IMR-90 (cell line): ENCODE data around the gene IL1RAPL1. TPM values are rescaled to one million over a fixed set of nuclear protein-coding genes. Genes with fewer than 3 reads are reported as not detected.

Experiments
- ATAC-seq: fragments of 200-7000 bp; cut with Tn5 transposase; 2 replicates; pipeline ENCODE4 v1.9.1; 2020; ENCODE audit warnings: low read depth, mild to moderate bottlenecking, moderate library complexity
- BruUV-seq: library from RNA; stranded (reverse); fragments of 400-500 nt; replicated peaks from 2 replicates; lab custom pipeline; 2021; lab: Mats Ljungman, UMichigan
- CTCF ChIA-PET: fragments of 300-600 bp; formaldehyde crosslinking; extraction: SDS; loops from one replicate; lab custom pipeline; 2021; ENCODE audit warnings: antibody characterized with exemption; lab: Yijun Ruan, JAX
- POLR2A ChIA-PET: fragments of 300-600 bp; sonication (Branson Sonifier 250); formaldehyde crosslinking; loops from one replicate; lab custom pipeline; 2022; ENCODE audit warnings: antibody characterized with exemption; ENCODE audit not compliant: unreplicated experiment; lab: Charles Lee
- DNase-seq: peaks from one replicate; pipeline ENCODE4 v3.0.0; 2013
- H2AFZ ChIP-seq: replicated peaks from 2 replicates; pipeline ENCODE3; 2013; ENCODE audit warnings: low read length, mild to moderate bottlenecking; ENCODE audit not compliant: poor library complexity
- H2AK5ac ChIP-seq: 2 replicates; pipeline ENCODE4 v1.6.1; 2013; ENCODE audit warnings: low read depth, low read length, inconsistent platforms
- H2AK9ac ChIP-seq: replicated peaks from 2 replicates; pipeline ENCODE3; 2013; ENCODE audit warnings: mild to moderate bottlenecking, low read depth, low read length, moderate library complexity; ENCODE audit not compliant: poor library complexity
- H2BK120ac ChIP-seq: 2 replicates; pipeline ENCODE4 v1.6.1; 2013; ENCODE audit warnings: low read depth, low read length, inconsistent platforms
- H2BK15ac ChIP-seq: 3 replicates; pipeline ENCODE4 v1.6.1; 2013; ENCODE audit warnings: low read depth, low read length, inconsistent platforms
- H2BK20ac ChIP-seq: 2 replicates; pipeline ENCODE4 v1.6.1; 2013; ENCODE audit warnings: low read depth, mild to moderate bottlenecking, inconsistent platforms, low read length, moderate library complexity
- H2BK5ac ChIP-seq: 2 replicates; pipeline ENCODE4 v1.6.1; 2013; ENCODE audit warnings: mild to moderate bottlenecking, low read depth, low read length, inconsistent platforms; ENCODE audit not compliant: poor library complexity, severe bottlenecking
- H3K14ac ChIP-seq: replicated peaks from 2 replicates; pipeline ENCODE4 v1.6.1; 2013; ENCODE audit warnings: low read depth, low read length, inconsistent platforms
- H3K18ac ChIP-seq: 2 replicates; pipeline ENCODE4 v1.6.1; 2013; ENCODE audit warnings: low read depth, low read length, control low read depth
- H3K23ac ChIP-seq: 2 replicates; pipeline ENCODE4 v1.6.1; 2013; ENCODE audit warnings: low read depth, low read length, inconsistent platforms
- H3K27ac ChIP-seq: 2 replicates; pipeline ENCODE4 v1.5.1; 2013; ENCODE audit warnings: mild to moderate bottlenecking, control low read depth, low read length; ENCODE audit not compliant: insufficient read depth
- H3K27me3 ChIP-seq: 2 replicates; pipeline ENCODE4 v1.6.1; 2013; ENCODE audit warnings: low read length; ENCODE audit not compliant: control insufficient read depth, insufficient read depth
- H3K36me3 ChIP-seq: 2 replicates; pipeline ENCODE4 v1.6.1; 2013; ENCODE audit warnings: low read length, mixed read lengths; ENCODE audit not compliant: control insufficient read depth, insufficient read depth
- H3K4ac ChIP-seq: 2 replicates; pipeline ENCODE4 v1.6.1; 2013; ENCODE audit warnings: low read depth, low read length, inconsistent platforms
- H3K4me1 ChIP-seq: 2 replicates; pipeline ENCODE4 v1.6.1; 2013; ENCODE audit warnings: low read length, mixed read lengths; ENCODE audit not compliant: control insufficient read depth, insufficient read depth
- H3K4me2 ChIP-seq: 2 replicates; pipeline ENCODE4 v1.6.1; 2013; ENCODE audit warnings: low read depth, mild to moderate bottlenecking, control low read depth, low read length, moderate library complexity
- H3K4me3 ChIP-seq: 2 replicates; pipeline ENCODE4 v1.5.1; 2013; ENCODE audit warnings: low read depth, mild to moderate bottlenecking, control low read depth, low read length, moderate library complexity; ENCODE audit not compliant: insufficient read depth
- H3K56ac ChIP-seq: 2 replicates; pipeline ENCODE4 v1.6.1; 2013; ENCODE audit warnings: low read length, inconsistent platforms; ENCODE audit not compliant: insufficient read depth; ENCODE audit errors: extremely low read depth
- H3K79me1 ChIP-seq, 2 experiments: 2 replicates each; pipeline ENCODE4 v1.6.1; 2013; ENCODE audit warnings: low read length in 2 of 2, inconsistent platforms in 1 of 2, low read depth in 1 of 2
- H3K9ac ChIP-seq: 2 replicates; pipeline ENCODE4 v1.6.1; 2013; ENCODE audit warnings: low read depth, low read length, control low read depth
- H3K9me1 ChIP-seq: 2 replicates; pipeline ENCODE4 v1.6.1; 2013; ENCODE audit warnings: low read length, inconsistent platforms; ENCODE audit not compliant: insufficient read depth
- H3K9me3 ChIP-seq: 2 replicates; pipeline ENCODE4 v1.6.1; 2013; ENCODE audit warnings: low read length; ENCODE audit not compliant: control insufficient read depth, insufficient read depth
- H4K20me1 ChIP-seq: 2 replicates; pipeline ENCODE4 v1.6.1; 2013; ENCODE audit warnings: low read length, inconsistent platforms; ENCODE audit not compliant: insufficient read depth
- H4K5ac ChIP-seq: 2 replicates; pipeline ENCODE4 v1.6.1; 2013; ENCODE audit warnings: mild to moderate bottlenecking, low read depth, low read length, control low read depth
- H4K8ac ChIP-seq, 2 experiments: 2 replicates each; pipeline ENCODE4 v1.6.1; 2013; ENCODE audit warnings: low read depth in 2 of 2, low read length in 2 of 2, control low read depth in 1 of 2, inconsistent platforms in 1 of 2
- H4K91ac ChIP-seq: 2 replicates; pipeline ENCODE4 v1.6.1; 2013; ENCODE audit warnings: low read depth, low read length, inconsistent platforms; ENCODE audit not compliant: insufficient read depth
- MXI1 ChIP-seq: IDR thresholded peaks from 2 replicates; pipeline ENCODE4 v1.6.1; 2012; ENCODE audit warnings: low read depth, mild to moderate bottlenecking, low read length, moderate library complexity, borderline replicate concordance
- SMC3 ChIP-seq: fragments of 150-350 bp; IDR thresholded peaks from 2 replicates; pipeline ENCODE4 v1.6.1; 2016; ENCODE audit warnings: low read depth, mild to moderate bottlenecking, antibody characterized with exemption, low read length, moderate library complexity
- WGBS, 2 experiments: methylation state at CpG; one replicate each; pipeline versions ENCODE4 v1.1.5 to v1.1.7; 2013; ENCODE audit warnings: missing lambda C conversion rate in 2 of 2; ENCODE audit not compliant: insufficient read length in 1 of 2; ENCODE audit errors: extremely low coverage in 2 of 2; 5-methylcytosine and 5-hydroxymethylcytosine counted together
- dilution Hi-C: fragments of 300-500 bp; cut with HindIII; formaldehyde crosslinking; loops from one replicate; pipeline ENCODE4 v1.14.3; 2018; ENCODE audit warnings: low sequenced_read_pairs; ENCODE audit not compliant: unreplicated experiment
- in situ Hi-C: fragments of 300-500 bp; cut with MboI; formaldehyde crosslinking; loops from 3 replicates; pipeline ENCODE4 v1.14.3; 2019; ENCODE audit warnings: low sequenced_read_pairs, inconsistent platforms, mixed read lengths
- intact Hi-C: fragments of 100-400 bp; cut with micrococcal nuclease; formaldehyde crosslinking; loops from 2 replicates; pipeline ENCODE4 v1.10.0; 2022
- polyA plus RNA-seq, 3 experiments: library from polyadenylated mRNA; depleted of rRNA; stranded (reverse); fragments of >200 nt; gene quantifications; 2 replicates each; pipeline ENCODE4 v1.2.3, GENCODE V29; 2012; ENCODE audit warnings: low replicate concordance in 1 of 3
- total RNA-seq: library from RNA; depleted of rRNA; stranded (reverse); fragments of >200 nt; gene quantifications from 2 replicates; pipeline ENCODE4 v1.2.3, GENCODE V29; 2012

Gene IL1RAPL1
- total and polyA plus RNA-seq, 2 of the 4 experiments (the other 2 are of a cell fraction) = 1.5 to 9.0 TPM

DNA sequence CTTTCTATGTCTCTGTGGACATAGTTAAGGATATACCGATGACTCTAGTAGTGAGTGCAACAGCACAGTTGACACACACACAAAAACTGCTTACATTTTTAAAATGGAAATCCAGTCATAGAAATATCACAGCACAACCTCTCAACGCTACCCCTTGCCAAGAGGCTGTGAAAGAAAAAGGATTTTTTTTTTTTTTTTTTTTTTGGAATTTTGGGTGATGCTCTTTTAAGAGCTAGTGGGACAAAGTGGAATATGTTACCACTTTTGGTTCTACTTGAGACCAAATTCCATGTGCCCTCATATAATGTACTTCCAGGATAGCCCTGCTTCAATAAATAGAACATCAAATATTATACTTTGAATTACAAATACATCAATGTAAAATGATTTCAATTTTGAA is 1247.1 kb downstream of the IL1RAPL1 start:
- dilution Hi-C loops = no loop called here
- no peak overlapping the region for H4K8ac ChIP-seq
- POLR2A ChIA-PET = interaction anchor here (0.6 to 0.7 kb wide), 2 partner anchors 42 to 425 kb away, joined by 7 to 11 read pairs; no protein-coding TSS in a partner anchor
- H3K9me3 ChIP-seq = no peaks in the 10 kb centered on the region
- no peak for DNase-seq
- no peak overlapping the region for H3K4me2 ChIP-seq
- H2BK5ac ChIP-seq = no peak overlapping the region
- H3K14ac ChIP-seq = no peak overlapping the region
- no peaks in the 10 kb centered on the region for H4K20me1 ChIP-seq
- H2AFZ ChIP-seq = no peak overlapping the region
- no TSS peak for BruUV-seq
- intact Hi-C loops = no loop called here
- no peak overlapping the region for H3K9ac ChIP-seq
- H3K4me3 ChIP-seq = no peak overlapping the region
- H3K4me1 ChIP-seq = no peaks in the 10 kb centered on the region
- WGBS, 2 experiments = no CpG with 5 or more reads among the region's 2 CpGs
- H3K36me3 ChIP-seq = no peaks in the 10 kb centered on the region
- no peaks in the 10 kb centered on the region; the same call in 1 of the 2 replicates for H3K27me3 ChIP-seq
- H3K23ac ChIP-seq = no peak overlapping the region
- H3K4ac ChIP-seq = no peak overlapping the region
- no peak overlapping the region for H2AK5ac ChIP-seq
- in situ Hi-C loops = no loop called here
- no peak overlapping the region for H2AK9ac ChIP-seq
- no peaks in the 10 kb centered on the region for H3K79me1 ChIP-seq
- no peak overlapping the region for H3K27ac ChIP-seq
- CTCF ChIA-PET = no interaction called here
- no peak for ATAC-seq
- H2BK120ac ChIP-seq = no peak overlapping the region
- H3K56ac ChIP-seq = no peak overlapping the region
- H3K9me1 ChIP-seq = no peaks in the 10 kb centered on the region
- no peak overlapping the region for H3K18ac ChIP-seq
- no peak overlapping the region for H2BK20ac ChIP-seq
- H4K5ac ChIP-seq = no peak overlapping the region
- TF ChIP-seq MXI1 (no peak), SMC3 (no peak)
- H2BK15ac ChIP-seq = no peak overlapping the region
- no peak overlapping the region for H4K91ac ChIP-seq
